Activated naive CD8-positive, alpha-beta T cell treated with anti-CD3 and anti-CD28 coated beads, Interleukin-2, amount 50 U/mL, for 24 hours (primary cell): ENCODE data around the gene TBL3.

Source experiments
- ATAC-seq: fragments of 150-1000 bp; cut with Tn5 transposase; one replicate; pipeline ENCODE4 v1.10.0; 2021
- DNase-seq: peaks from one replicate; pipeline ENCODE4 v3.0.0; 2021
- H3K27ac Mint-ChIP-seq: one replicate; pipeline ENCODE4 v1.8.0; 2021; ENCODE audit warnings: mild to moderate bottlenecking, mixed read lengths
- H3K27me3 Mint-ChIP-seq: one replicate; pipeline ENCODE4 v1.8.0; 2021; ENCODE audit warnings: mixed read lengths
- H3K36me3 Mint-ChIP-seq: one replicate; pipeline ENCODE4 v1.8.0; 2021; ENCODE audit warnings: low read depth, mixed read lengths
- H3K4me1 Mint-ChIP-seq: one replicate; pipeline ENCODE4 v1.8.0; 2021; ENCODE audit warnings: mixed read lengths
- H3K4me3 Mint-ChIP-seq: one replicate; pipeline ENCODE4 v1.8.0; 2021; ENCODE audit warnings: mild to moderate bottlenecking, moderate library complexity, mixed read lengths
- H3K9me3 Mint-ChIP-seq: one replicate; pipeline ENCODE4 v1.8.0; 2021; ENCODE audit warnings: mixed read lengths

The TBL3 gene

GRCh38 chr16:1991948-1992703 is 20.3 kb downstream of the TBL3 start:
- Mint-ChIP-seq H3K9me3 (no peaks in the 10 kb centered on the region), H3K4me1 (peaks cover 39% of the 10 kb centered on the region), H3K27ac (no peak overlapping the region), H3K4me3 (no peak overlapping the region), H3K27me3 (peaks cover 13% of the 10 kb centered on the region), H3K36me3 (peaks cover 3% of the 10 kb centered on the region)
- DNase-seq (peak; percentile 97), ATAC-seq (peak; percentile 42)

GRCh38 chr16:1992704-1993317 is 21.0 kb downstream of the TBL3 start:
- ATAC-seq (no peak), DNase-seq (no peak)
- Mint-ChIP-seq H3K27me3 (peaks cover 13% of the 10 kb centered on the region), H3K36me3 (peaks cover 6% of the 10 kb centered on the region), H3K27ac (no peak overlapping the region), H3K4me3 (no peak overlapping the region), H3K4me1 (peaks cover 42% of the 10 kb centered on the region), H3K9me3 (no peaks in the 10 kb centered on the region)

- no peak overlapping the region for H3K4me3 Mint-ChIP-seq
- no peak for DNase-seq
- H3K4me1 Mint-ChIP-seq: peaks cover 42% of the 10 kb centered on the region
- H3K36me3 Mint-ChIP-seq: peaks cover 12% of the 10 kb centered on the region
- H3K27ac Mint-ChIP-seq: peak overlapping the region; percentile 19
- peaks cover 8% of the 10 kb centered on the region for H3K27me3 Mint-ChIP-seq
- ATAC-seq: no peak
- no peaks in the 10 kb centered on the region for H3K9me3 Mint-ChIP-seq
Observed at GRCh38 chr16:1993731-1994131, 21.9 kb downstream of the TBL3 start.

GRCh38 chr16:1997494-1998359 is 25.9 kb downstream of the TBL3 start:
- Mint-ChIP-seq H3K4me1 (peaks cover 20% of the 10 kb centered on the region), H3K27me3 (no peaks in the 10 kb centered on the region), H3K9me3 (no peaks in the 10 kb centered on the region), H3K4me3 (no peak overlapping the region), H3K36me3 (peaks cover 20% of the 10 kb centered on the region), H3K27ac (no peak overlapping the region)
- DNase-seq: no peak
- no peak for ATAC-seq

GRCh38 chr16:1998360-1998835 is 26.5 kb downstream of the TBL3 start:
- DNase-seq: no peak
- Mint-ChIP-seq H3K4me1 (peaks cover 18% of the 10 kb centered on the region), H3K27me3 (no peaks in the 10 kb centered on the region), H3K27ac (no peak overlapping the region), H3K4me3 (no peak overlapping the region), H3K9me3 (no peaks in the 10 kb centered on the region), H3K36me3 (peaks cover 20% of the 10 kb centered on the region)
- no peak for ATAC-seq

- no peak overlapping the region for H3K27ac Mint-ChIP-seq
- ATAC-seq (no peak), DNase-seq (no peak)
- no peaks in the 10 kb centered on the region for H3K9me3 Mint-ChIP-seq
- peaks cover 20% of the 10 kb centered on the region for H3K36me3 Mint-ChIP-seq
- H3K4me3 Mint-ChIP-seq: no peak overlapping the region
- H3K4me1 Mint-ChIP-seq: peaks cover 12% of the 10 kb centered on the region
- no peaks in the 10 kb centered on the region for H3K27me3 Mint-ChIP-seq
Observed at GRCh38 chr16:1998852-1999801, 27.3 kb downstream of the TBL3 start.

GRCh38 chr16:1999866-2000514 is 28.1 kb downstream of the TBL3 start:
- no peaks in the 10 kb centered on the region for H3K27me3 Mint-ChIP-seq
- no peak overlapping the region for H3K4me3 Mint-ChIP-seq
- peaks cover 16% of the 10 kb centered on the region for H3K4me1 Mint-ChIP-seq
- H3K27ac Mint-ChIP-seq: no peak overlapping the region
- ATAC-seq (no peak), DNase-seq (no peak)
- H3K9me3 Mint-ChIP-seq: no peaks in the 10 kb centered on the region
- peaks cover 20% of the 10 kb centered on the region for H3K36me3 Mint-ChIP-seq

- no peaks in the 10 kb centered on the region for H3K9me3 Mint-ChIP-seq
- no peak for DNase-seq
- no peak overlapping the region for H3K27ac Mint-ChIP-seq
- H3K4me1 Mint-ChIP-seq: peaks cover 24% of the 10 kb centered on the region
- H3K27me3 Mint-ChIP-seq: no peaks in the 10 kb centered on the region
- ATAC-seq: no peak
- H3K4me3 Mint-ChIP-seq: no peak overlapping the region
- H3K36me3 Mint-ChIP-seq: peaks cover 22% of the 10 kb centered on the region
Observed at GRCh38 chr16:2001035-2001434, 29.2 kb downstream of the TBL3 start.

- no peak overlapping the region for H3K27ac Mint-ChIP-seq
- peaks cover 22% of the 10 kb centered on the region for H3K4me1 Mint-ChIP-seq
- ATAC-seq (no peak), DNase-seq (no peak)
- H3K4me3 Mint-ChIP-seq: no peak overlapping the region
- H3K9me3 Mint-ChIP-seq: no peaks in the 10 kb centered on the region
- no peaks in the 10 kb centered on the region for H3K27me3 Mint-ChIP-seq
- H3K36me3 Mint-ChIP-seq: peaks cover 21% of the 10 kb centered on the region
Observed at GRCh38 chr16:2001456-2002355, 29.9 kb downstream of the TBL3 start.

- Mint-ChIP-seq H3K27ac (peak overlapping the region; percentile 59), H3K4me3 (no peak overlapping the region), H3K36me3 (peaks cover 18% of the 10 kb centered on the region), H3K4me1 (peaks cover 26% of the 10 kb centered on the region), H3K9me3 (no peaks in the 10 kb centered on the region), H3K27me3 (no peaks in the 10 kb centered on the region)
- ATAC-seq (no peak), DNase-seq (no peak)
Observed at GRCh38 chr16:2002406-2003230, 30.8 kb downstream of the TBL3 start.

- peaks cover 21% of the 10 kb centered on the region for H3K36me3 Mint-ChIP-seq
Observed at GRCh38 chr16:2003231-2003826, 31.5 kb downstream of the TBL3 start.

More at GRCh38 chr16:2003231-2003826, 31.5 kb downstream of the TBL3 start:
- ATAC-seq (no peak), DNase-seq (no peak)
- Mint-ChIP-seq H3K4me1 (peaks cover 33% of the 10 kb centered on the region), H3K27ac (no peak overlapping the region), H3K4me3 (no peak overlapping the region), H3K9me3 (no peaks in the 10 kb centered on the region), H3K27me3 (no peaks in the 10 kb centered on the region)
